Endothelial cell of umbilical vein (primary cell): Measurements from ENCODE around the gene ARHGAP42. TPM values are rescaled to one million over a fixed set of nuclear protein-coding genes. Genes with fewer than 3 reads are reported as not detected.

Source experiments
- BruUV-seq: library from RNA; stranded (reverse); fragments of 400-500 nt; replicated peaks from 2 replicates; lab custom pipeline; 2021; lab: Mats Ljungman, UMichigan
- CTCF ChIA-PET: fragments of 300-600, 350-600 bp; sonication (Branson Sonifier 250); formaldehyde crosslinking; loops from one replicate; lab custom pipeline; 2021; ENCODE audit warnings: antibody characterized with exemption, inconsistent platforms; lab: Charles Lee
- POLR2A ChIA-PET: fragments of 300-600, 350-600 bp; sonication (Branson Sonifier 250); formaldehyde crosslinking; loops from one replicate; lab custom pipeline; 2021; ENCODE audit warnings: antibody characterized with exemption, inconsistent platforms; lab: Charles Lee
- DNase-seq: peaks from one replicate; pipeline ENCODE4 v3.0.0-alpha.2; 2011; ENCODE audit warnings: low read depth, low spot score
- FAIRE-seq: peaks from 2 replicates; lab custom pipeline; 2011; peaks lifted over from hg19 to GRCh38; lab: Jason Lieb, UNC
- H2AFZ ChIP-seq: 2 replicates; pipeline ENCODE4 v1.6.0; 2012; ENCODE audit warnings: low read depth, low read length, control low read depth, inconsistent platforms
- H3K27ac ChIP-seq: 2 replicates; pipeline ENCODE4 v1.5.1; 2011; ENCODE audit warnings: low read depth, mild to moderate bottlenecking, control low read depth, low read length, moderate library complexity; ENCODE audit not compliant: insufficient read depth
- H3K27me3 ChIP-seq, 2 experiments: 2 replicates each; pipeline versions ENCODE4 v1.6.0 to v1.6.1; 2011; ENCODE audit warnings: low read length in 2 of 2, mixed read lengths in 1 of 2; ENCODE audit not compliant: control insufficient read depth in 2 of 2, insufficient read depth in 2 of 2
- H3K36me3 ChIP-seq, 2 experiments: 2 replicates in 1 of 2; 3 replicates in 1 of 2; pipeline ENCODE4 v1.5.1; 2011; ENCODE audit warnings: low read length in 2 of 2, mild to moderate bottlenecking in 1 of 2, moderate library complexity in 1 of 2; ENCODE audit not compliant: control insufficient read depth in 2 of 2, insufficient read depth in 2 of 2; ENCODE audit errors: extremely low read depth in 1 of 2
- H3K4me1 ChIP-seq: 3 replicates; pipeline ENCODE4 v1.5.1; 2011; ENCODE audit warnings: mild to moderate bottlenecking, low read length; ENCODE audit not compliant: control insufficient read depth, insufficient read depth; ENCODE audit errors: extremely low read depth
- H3K4me2 ChIP-seq: 2 replicates; pipeline ENCODE4 v1.6.1; 2011; ENCODE audit warnings: low read length, control low read depth, mixed read lengths; ENCODE audit not compliant: insufficient read depth
- H3K4me3 ChIP-seq, 3 experiments: fragments of 200-600 bp in 1 of 3; sonication (generic), shearing (Covaris generic) in 1 of 3; replicated peaks in 1 of 3; 2 replicates each; pipeline ENCODE4 v1.5.1; 2011 to 2016; ENCODE audit warnings: control low read depth in 3 of 3, low read length in 3 of 3, mild to moderate bottlenecking in 2 of 3, inconsistent platforms in 1 of 3, low read depth in 1 of 3, moderate library complexity in 1 of 3; ENCODE audit not compliant: insufficient read depth in 1 of 3
- H3K79me2 ChIP-seq: 2 replicates; pipeline ENCODE4 v1.6.0; 2012; ENCODE audit warnings: low read length, inconsistent platforms; ENCODE audit not compliant: control insufficient read depth, insufficient read depth
- H3K9ac ChIP-seq: replicated peaks from 2 replicates; pipeline ENCODE3; 2011; ENCODE audit warnings: low read length, control low read depth; ENCODE audit not compliant: insufficient read depth; ENCODE audit errors: extremely low read depth
- H3K9me1 ChIP-seq: replicated peaks from 3 replicates; pipeline ENCODE4 v1.6.0; 2011; ENCODE audit warnings: mild to moderate bottlenecking, low read length; ENCODE audit not compliant: control insufficient read depth, insufficient read depth; ENCODE audit errors: extremely low read depth
- H3K9me3 ChIP-seq: replicated peaks from 2 replicates; pipeline ENCODE4 v1.5.1; 2012; ENCODE audit warnings: low read length, inconsistent platforms; ENCODE audit not compliant: control insufficient read depth, insufficient read depth
- H4K20me1 ChIP-seq: replicated peaks from 2 replicates; pipeline ENCODE3; 2011; ENCODE audit warnings: mild to moderate bottlenecking, low read length; ENCODE audit not compliant: control insufficient read depth, insufficient read depth; ENCODE audit errors: extremely low read depth
- CTCF ChIP-seq, 2 donors: IDR thresholded peaks; 1 replicate in 1 of 2; 2 replicates in 1 of 2; pipeline ENCODE4 v1.5.1; 2011; ENCODE audit warnings: low read length in 2 of 2, mild to moderate bottlenecking in 2 of 2, moderate library complexity in 2 of 2, control low read depth in 1 of 2, inconsistent platforms in 1 of 2, low read depth in 1 of 2; ENCODE audit not compliant: insufficient read depth in 1 of 2; ENCODE audit errors: extremely low read depth in 1 of 2
- EZH2 ChIP-seq: IDR thresholded peaks from 2 replicates; pipeline ENCODE4 v1.6.1; 2012; ENCODE audit warnings: borderline replicate concordance, low read depth, mild to moderate bottlenecking, moderate library complexity, low read length, inconsistent platforms; ENCODE audit not compliant: severe bottlenecking
- FOS ChIP-seq: IDR thresholded peaks from 2 replicates; pipeline ENCODE4 v1.6.1; 2011; ENCODE audit warnings: mild to moderate bottlenecking, low read length, moderate library complexity, borderline replicate concordance; ENCODE audit not compliant: insufficient read depth
- GATA2 ChIP-seq: IDR thresholded peaks from 2 replicates; pipeline ENCODE4 v1.7.0; 2011; ENCODE audit warnings: low read depth, mild to moderate bottlenecking, moderate library complexity, mixed read lengths, low read length; ENCODE audit not compliant: insufficient read length, insufficient read depth
- JUN ChIP-seq: IDR thresholded peaks from 2 replicates; pipeline ENCODE4 v1.6.1; 2011; ENCODE audit warnings: borderline replicate concordance, low read depth; ENCODE audit not compliant: insufficient read length, insufficient read depth
- MAX ChIP-seq: IDR thresholded peaks from 2 replicates; pipeline ENCODE4 v1.6.1; 2011; ENCODE audit not compliant: insufficient read depth, insufficient read length
- MYC ChIP-seq: IDR thresholded peaks from one replicate; pipeline ENCODE4 v1.6.1; 2011; ENCODE audit warnings: mild to moderate bottlenecking, low read depth, low read length
- POLR2A ChIP-seq: IDR thresholded peaks from 2 replicates; pipeline ENCODE4 v1.6.1; 2012; ENCODE audit warnings: low read depth, mild to moderate bottlenecking, control low read depth, low read length
- POLR2AphosphoS5 ChIP-seq: IDR thresholded peaks from 2 replicates; pipeline ENCODE4 v1.6.1; 2012; ENCODE audit warnings: low read depth, mild to moderate bottlenecking, control low read depth, low read length, moderate library complexity; ENCODE audit not compliant: insufficient read depth
- dilution Hi-C: fragments of 300-500 bp; cut with MboI; formaldehyde crosslinking; loops from one replicate; pipeline ENCODE4 v1.15.0; 2019; ENCODE audit warnings: low sequenced_read_pairs; ENCODE audit not compliant: extremely low pct_ligation_motif_present
- intact Hi-C: fragments of 100-400 bp; cut with micrococcal nuclease; formaldehyde crosslinking; loops from one replicate; pipeline ENCODE4 v1.10.0; 2022
- polyA plus RNA-seq, 4 experiments: library from polyadenylated mRNA; depleted of rRNA in 3 of 4; stranded (reverse) in 3 of 4; unstranded in 1 of 4; fragments of >200 nt; gene quantifications; 2 replicates each; pipeline versions ENCODE4 v1.2.1 to v1.2.3, GENCODE V29; 2011 to 2012; ENCODE audit warnings: missing spikeins in 1 of 4
- total RNA-seq: library from RNA; stranded (reverse); gene quantifications from 2 replicates; pipeline ENCODE4 v1.2.3, GENCODE V29; 2021

The ARHGAP42 gene
- total and polyA plus RNA-seq, 2 donors (not counting 3 experiments of a cell fraction or from before 2014, with no cell fraction given) = 1.8 to 2.4 TPM

GRCh38 chr11:100861212-100861611, 174.1 kb downstream of the ARHGAP42 start:
- ChIA-PET CTCF (interaction anchor here (1.0 to 1.6 kb wide), 3 partner anchors 67 to 284 kb away, joined by 3 to 4 read pairs (median 3); no protein-coding TSS in a partner anchor), POLR2A (no interaction called here)
- intact Hi-C loops = no loop called here
- H3K79me2 ChIP-seq = no peaks in the 10 kb centered on the region
- no peaks in the 10 kb centered on the region for H3K4me1 ChIP-seq
- DNase-seq (no peak), FAIRE-seq (no peak)
- H4K20me1 ChIP-seq = no peaks in the 10 kb centered on the region
- H3K9me3 ChIP-seq = no peaks in the 10 kb centered on the region
- dilution Hi-C loops = no loop called here
- no peak overlapping the region for H3K9ac ChIP-seq
- H3K9me1 ChIP-seq = no peaks in the 10 kb centered on the region
- H3K4me2 ChIP-seq = no peak overlapping the region
- TF ChIP-seq FOS (no peak), POLR2A (no peak), MYC (no peak), JUN (no peak), POLR2AphosphoS5 (no peak), MAX (no peak), CTCF (IDR thresholded peaks at IDR 0.05; ENCODE audit: extremely low read depth in 1 of 2, insufficient read depth in 1 of 2, low read depth in 1 of 2, low read length in 2 of 2) (no peak), EZH2 (no peak), GATA2 (no peak)
- BruUV-seq = no TSS peak
- H3K27me3 ChIP-seq = no peaks in the 10 kb centered on the region
- H3K36me3 ChIP-seq = no peaks in the 10 kb centered on the region
- H3K4me3 ChIP-seq = no peak overlapping the region
- no peak overlapping the region for H2AFZ ChIP-seq
- H3K27ac ChIP-seq = no peak overlapping the region
